CMK (cell line): ENCODE data around the gene MRPL40.

Source experiments
- DNase-seq: peaks from one replicate; pipeline ENCODE4 v3.0.0-alpha.2; 2010; ENCODE audit warnings: low read depth

MRPL40 gene

DNA sequence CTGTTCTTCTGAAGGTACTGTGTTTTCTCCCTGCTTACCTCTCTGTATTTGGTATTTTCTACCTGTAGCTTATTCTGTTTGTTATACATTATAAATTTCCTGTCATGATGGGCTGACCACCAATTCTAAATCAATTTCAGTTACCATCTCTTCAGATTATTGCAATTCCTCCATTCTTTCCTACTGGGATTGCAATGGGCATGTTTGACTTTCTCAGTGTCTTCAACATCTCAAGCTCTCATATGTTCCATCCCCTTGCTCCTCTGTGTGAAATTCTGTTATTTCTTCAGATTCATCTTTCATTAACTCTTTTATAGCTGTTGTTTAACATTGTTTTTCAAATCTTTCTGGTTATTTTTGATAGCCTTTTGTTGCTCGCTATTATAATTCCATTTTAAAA lies 30.7 kb downstream of the MRPL40 start:
- no peak for DNase-seq

DNA sequence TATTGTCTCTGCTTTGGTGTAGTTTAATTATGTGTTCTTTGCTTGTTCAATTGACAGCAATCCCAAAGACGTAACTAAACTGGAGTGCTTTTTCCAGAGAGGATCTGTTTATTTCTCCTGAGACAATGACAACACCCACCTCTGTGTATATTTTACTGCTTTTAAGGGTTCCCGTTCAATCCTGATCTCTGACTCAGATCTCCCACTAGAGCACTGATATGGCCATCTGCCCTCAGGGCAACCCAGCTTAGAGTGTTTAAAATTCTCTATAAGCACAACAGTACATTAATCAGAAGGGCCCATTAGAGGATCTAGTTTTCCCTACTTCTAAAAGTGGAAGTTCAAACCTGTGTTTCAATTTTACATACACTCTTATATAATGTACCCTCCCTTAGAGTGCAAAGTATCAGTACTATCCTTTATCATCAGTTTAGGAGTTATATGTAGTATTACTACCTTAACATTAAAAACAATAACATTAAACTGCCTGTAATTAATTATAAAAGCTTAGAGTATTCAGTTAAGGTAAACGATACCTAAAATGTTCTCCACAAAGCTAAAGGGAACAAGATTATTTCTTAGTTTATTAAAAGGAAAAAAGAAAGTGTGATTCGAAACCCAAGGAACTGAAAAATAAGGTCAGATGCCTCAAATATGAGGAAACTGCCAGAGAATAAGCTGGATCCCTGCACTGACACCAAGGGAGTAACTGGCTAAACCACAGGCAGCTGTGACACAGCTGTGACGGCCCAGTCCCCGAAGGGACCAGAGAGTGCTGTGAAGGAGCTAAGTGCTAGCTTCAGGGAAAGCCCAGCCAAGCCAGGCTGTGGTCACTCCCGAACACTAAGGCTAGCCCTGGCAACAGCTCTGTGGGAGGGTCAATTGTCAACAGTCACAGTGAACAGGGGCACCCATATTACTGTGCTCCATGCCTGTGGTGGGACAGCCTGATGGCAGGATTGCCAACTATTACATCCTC lies 31.4 kb downstream of the MRPL40 start:
- DNase-seq: no peak

DNA sequence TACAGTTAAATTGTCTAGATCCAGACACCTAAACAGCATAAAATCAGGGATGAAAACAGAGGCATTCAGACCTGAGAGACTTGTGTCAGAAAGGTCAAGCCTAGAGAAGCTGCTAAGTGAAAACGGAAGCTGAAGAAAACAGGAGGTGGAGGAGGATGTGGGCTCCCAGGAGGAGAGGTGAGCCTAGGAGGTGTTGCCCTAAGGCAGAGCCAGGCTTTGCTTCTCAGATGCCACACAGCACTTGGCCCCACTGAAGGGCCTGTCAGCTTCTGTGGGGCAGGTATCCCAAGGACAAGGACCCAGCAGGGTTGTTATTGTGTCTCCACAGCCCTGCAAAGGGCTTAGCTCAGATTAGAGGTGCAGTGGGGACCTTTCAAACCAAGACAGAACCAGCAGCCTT lies 32.2 kb downstream of the MRPL40 start:
- no peak for DNase-seq

DNA sequence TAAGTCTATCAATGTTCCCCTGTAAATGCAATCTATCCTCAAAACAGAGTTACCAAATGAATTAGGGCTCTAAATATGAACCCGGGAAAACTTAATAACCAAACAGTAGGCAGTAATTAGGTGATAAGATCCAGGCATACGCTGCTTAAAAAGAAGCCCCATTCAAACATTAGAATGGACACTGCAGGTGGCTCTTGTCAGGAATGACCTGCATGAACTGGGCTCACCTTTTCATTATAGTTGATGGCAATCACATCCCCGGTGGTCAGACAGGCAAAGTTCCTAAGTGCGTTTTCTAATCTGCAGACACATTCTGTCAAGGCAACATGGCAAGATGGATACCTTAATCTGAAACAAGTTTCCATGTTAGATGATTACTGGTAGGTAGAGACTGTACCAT lies 32.6 kb downstream of the MRPL40 start:
- no peak for DNase-seq

DNA sequence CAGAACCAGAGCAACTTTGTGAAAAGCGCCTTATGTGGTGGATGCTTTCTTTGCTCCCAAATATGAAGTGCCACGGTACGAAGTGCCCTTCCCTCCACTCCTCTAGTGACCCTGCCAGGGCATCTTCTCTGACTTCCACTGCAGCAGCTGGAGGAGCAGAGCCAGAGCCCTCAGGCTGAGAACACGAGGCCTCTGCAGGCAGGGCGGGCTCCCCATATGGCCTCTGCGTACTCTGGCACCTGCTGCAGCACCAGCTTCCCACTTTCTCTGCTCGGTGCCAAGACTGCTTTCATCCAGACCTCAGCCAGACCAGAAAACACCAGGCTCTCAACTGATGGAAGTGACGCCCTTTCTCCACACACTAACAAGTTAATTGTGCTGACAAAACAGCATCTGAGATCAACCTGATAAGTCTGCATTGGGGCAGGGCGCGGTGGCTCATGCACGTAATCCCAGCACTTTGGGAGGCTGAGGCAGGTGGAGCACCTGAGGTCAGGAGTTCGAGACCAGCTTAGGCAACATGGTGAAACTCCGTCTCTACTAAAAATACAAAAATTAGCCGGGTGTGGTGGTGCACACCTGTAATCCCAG lies 33.9 kb downstream of the MRPL40 start:
- no peak for DNase-seq

DNA sequence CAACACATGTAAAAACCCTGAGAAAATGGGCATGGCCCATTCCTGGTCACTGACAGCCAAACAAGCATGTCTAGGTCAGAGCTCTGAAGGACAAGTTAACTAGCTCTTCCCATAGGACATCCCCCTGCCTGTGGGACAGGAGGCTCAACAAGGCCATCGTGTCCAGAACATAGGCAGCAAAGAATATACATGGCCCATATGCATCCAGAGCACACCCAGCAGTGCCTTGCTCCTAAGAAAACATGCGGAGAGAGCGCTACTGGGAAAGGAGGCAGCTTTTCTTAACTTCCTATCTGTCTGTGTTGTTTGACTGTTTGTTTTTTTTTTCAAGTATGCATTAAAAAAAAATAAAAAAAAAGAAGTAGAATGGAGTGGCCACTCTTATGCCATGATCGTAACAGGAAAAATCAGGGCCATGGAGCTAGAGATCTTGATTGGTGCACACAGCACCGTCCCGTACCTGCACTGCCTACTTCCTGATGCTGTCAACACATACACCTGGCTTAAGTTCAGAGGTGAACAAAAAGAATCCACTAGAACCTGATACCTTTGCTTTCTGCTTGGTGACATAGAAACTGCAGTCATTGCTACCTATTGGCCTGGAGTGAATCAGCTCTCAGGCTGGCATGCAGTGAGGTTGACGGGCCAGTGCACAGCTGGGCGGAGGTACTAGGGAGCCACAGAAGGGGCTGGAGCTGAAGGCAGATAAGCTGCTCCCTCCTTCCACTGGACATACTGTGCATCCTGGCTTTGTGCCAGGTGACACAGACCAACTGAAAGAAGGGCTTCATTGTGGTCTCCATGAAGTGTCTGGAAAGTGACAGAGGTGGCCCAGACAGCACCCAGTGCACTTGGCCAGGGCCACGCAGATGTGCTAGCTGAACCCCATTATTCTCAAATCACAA lies 34.8 kb downstream of the MRPL40 start:
- DNase-seq: no peak

DNA sequence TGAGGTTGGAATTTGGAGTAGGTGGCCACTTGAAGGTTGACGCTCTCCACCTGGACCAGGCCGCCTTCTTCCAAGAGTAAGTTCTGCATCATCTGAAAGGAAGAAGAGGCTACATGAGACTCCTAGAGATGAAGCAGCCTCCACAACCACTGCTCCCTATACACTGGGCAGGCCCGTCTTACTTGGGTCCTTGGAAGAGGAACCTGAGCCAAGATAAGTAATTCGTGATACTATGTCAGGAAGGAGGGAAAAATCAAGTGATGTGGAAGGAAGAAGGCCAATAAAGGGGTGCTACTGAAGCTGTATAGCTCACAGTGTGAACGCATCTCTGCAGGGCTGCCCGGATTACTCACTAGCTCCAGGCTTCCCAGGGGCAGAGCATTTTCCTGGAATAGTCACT lies 35.6 kb downstream of the MRPL40 start:
- DNase-seq: no peak

DNA sequence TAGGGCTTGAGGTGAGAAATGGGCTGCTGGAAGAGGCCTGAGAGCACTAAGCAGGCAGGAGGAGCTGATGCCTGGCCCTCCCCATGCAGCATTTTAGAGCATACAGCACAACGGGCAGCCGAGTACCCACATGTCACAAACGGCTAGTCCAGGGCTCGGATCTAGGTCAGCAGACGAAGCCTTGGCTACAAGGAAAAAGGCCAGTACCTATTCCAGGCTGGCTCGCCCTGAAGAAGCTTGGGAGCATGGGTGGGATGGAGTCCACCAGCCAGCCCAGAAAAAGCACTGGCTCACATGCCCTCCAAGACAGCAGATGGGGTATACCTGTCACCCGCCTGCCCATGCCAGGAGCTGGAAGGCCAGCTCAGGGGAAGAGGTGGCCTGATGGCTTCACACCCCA lies 37.1 kb downstream of the MRPL40 start:
- DNase-seq: no peak

DNA sequence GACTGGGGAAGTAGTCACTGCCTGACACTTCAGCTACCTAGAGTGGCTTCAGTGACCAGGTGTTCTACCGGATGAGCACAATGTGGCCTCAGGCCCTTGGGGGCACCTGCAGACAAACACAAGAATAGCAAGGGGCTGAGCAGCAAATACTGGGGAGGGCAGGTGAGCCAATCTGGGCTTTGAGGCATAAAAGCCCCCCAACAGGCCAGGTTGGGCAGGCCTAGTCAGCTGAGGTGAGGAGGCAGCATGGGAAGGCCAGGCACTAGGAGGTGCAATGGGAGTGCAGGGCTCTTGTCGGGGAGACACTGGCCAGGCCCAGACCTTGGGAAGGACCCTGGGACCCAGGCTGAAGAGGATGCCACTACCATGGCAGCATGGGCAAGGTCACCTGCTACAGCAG lies 37.7 kb downstream of the MRPL40 start:
- no peak for DNase-seq

DNA sequence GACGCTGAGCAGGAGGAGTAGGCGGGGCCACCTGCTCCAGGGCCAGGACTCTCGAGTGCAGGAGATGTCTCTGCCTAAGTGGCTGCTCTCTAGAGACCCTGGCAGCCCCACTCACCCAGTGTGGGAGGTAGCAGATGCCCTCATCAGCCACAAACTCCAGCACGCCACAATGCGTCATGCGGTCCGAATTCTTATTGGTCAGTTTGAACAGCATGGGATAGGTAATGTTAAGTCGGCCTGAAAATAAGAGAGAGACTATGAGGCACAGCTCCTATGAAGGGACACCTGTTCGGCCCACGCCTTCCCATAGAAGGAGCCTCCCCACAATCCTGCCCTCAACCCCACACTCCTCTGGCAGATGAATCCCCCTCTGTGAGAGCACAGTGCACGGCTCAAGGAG lies 39.2 kb downstream of the MRPL40 start:
- DNase-seq: no peak

DNA sequence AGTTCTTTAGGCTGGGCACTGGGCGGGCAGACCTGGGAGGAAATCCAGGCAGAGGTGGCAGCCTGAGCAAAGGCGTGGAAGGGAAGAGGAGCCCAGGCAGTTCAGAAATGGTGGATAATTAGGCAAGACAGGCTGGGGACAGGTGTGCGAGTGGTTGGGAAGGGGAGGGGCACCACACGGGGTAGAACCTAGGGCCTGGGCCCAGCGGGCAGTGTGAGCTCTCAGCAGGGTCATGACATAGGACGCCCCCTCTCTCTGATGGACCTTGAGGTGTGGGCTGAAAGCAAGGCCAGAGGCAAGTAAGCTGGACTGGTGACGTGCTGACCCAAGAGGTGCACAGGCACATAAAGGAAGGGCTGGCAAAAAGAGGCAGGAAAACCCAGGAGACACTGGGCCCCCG lies 39.9 kb downstream of the MRPL40 start:
- DNase-seq: no peak

DNA sequence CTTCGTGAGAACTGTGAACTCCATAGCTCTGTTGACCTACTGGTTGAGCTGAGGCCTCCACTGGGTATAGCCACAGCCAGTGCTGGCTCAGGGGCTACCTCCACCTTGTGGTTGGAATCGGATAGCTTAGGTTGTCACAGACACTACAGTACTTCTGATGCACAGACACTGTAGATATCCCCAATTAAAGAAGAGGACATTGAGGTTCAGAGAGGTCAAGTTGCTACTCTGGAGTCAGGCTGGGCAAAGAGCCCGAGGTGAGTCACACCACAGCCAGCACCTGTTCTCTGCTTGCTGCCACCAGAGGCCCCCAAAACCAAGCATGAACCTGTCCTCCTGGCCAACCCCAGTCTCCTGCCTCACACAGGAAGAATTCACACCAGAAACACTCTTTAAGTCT lies 41.2 kb downstream of the MRPL40 start:
- no peak for DNase-seq

DNA sequence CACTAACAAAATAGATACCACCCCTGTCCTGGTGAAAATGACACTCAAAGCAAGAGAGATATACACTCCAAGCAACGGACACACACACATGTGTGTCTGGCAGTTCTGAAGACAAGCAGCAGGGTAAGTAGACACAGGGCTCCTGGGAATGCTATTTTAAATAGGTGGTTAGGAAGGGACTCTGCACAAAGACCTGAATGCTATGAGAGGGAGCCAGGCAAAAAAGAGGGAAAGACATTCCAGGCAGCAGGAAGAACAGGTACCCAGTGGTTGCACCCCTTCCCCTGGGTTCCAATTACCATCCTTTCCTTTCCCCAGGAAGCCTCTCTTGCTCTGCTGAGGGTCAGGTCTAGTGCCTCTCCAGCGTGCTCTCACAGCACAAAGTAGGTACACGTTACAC lies 43.7 kb downstream of the MRPL40 start:
- DNase-seq: no peak

DNA sequence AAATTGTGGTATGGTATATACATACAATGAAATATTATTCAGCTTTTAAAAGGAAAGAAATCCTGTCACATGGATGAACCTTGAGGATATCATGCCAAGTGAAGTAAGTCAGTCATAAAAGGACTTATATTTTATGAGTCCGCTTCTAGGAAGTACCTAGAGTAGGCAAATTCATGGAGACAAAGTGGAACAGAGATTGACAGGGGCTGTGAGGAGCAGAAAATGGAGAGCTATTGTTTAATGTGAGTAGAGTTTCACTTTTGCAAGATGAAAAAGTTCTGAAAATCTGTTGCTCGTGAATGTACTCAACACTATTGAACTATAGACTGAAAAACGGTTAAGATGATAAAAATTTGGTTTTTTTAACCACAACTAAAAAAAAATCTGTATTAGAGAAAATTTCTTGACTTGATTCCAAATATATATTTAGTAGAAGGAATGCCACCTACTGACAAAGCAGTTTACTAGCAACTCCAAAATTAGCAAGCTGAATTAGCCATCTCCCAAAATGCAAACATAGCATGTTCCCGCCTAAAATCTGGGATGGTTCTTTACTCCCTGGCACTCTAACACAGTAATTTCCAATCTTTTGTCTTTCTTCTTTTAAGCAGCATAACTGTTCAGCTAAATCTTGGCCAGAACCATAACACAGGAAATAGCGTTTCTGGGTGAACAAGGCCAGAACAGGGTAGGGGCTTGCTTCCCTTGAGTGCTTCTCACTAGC lies 45.1 kb downstream of the MRPL40 start:
- no peak for DNase-seq

DNA sequence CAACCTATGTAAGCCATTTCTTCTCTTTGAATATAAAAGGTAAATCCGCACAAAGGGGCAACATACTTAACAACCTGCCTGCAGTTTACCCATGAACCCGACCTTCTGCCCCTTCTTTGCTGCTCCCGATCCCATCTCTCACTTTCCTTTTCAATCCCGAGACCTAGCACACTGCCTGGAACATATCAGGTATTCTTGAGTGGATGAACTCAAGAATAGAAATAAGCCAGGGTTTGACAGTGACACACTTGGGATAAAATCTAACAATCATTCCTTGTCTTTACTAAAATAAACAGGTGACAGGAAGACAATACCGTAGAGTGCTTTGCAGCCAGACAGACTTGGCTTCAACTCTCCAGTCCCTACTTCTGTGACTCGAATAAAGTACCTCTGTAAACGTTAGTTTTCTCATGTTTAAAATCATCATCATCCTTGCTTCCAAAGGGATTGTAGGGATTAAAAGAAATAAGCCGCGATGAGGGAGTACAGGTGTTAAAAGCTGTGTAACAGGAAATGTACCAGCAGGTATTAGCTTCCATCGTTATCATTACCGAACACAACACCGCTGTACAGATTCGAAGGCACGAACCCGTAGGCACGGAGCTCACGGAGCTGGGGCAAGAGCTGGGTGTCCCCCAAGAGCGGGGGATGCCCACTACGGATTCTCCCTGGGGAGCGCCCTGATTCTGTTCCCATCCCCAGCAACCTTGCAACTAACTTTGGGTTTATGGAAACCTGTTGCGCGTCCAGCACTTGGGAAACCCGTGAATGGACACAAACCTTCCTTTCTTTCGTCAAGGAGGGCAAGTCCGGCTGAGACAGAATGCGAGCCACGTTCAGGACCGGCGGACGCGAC lies 45.9 kb downstream of the MRPL40 start:
- no peak for DNase-seq

DNA sequence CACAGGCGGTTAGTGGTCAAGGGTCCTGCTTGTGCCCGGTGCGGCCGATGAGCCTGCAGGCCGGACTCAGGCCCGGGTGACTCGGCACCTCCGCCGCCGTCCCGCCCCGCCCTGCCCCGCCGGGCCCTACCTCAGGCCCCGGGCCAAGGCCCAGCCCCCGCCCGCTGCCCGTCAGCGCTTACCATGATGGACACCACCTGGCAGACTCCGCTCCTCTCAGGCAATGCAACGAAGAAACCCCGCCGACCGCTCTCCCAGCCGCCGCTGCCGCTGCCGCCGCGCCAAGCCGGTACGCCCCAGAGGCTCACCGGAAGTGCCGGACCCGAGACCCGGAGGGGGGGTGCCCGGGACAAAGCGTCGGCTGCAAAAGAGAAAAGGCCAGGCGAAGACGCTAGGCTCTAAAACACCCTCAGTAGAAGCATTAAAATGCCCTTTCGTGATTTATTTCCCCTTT lies 46.6 kb downstream of the MRPL40 start, which contains the start of gene UFD1:
TSS of gene UFD1 (minus strand) at position 293 of the 454 bp plus-strand sequence. CDS start at position 185, 108 bp downstream.
- peak; percentile 51 for DNase-seq

DNA sequence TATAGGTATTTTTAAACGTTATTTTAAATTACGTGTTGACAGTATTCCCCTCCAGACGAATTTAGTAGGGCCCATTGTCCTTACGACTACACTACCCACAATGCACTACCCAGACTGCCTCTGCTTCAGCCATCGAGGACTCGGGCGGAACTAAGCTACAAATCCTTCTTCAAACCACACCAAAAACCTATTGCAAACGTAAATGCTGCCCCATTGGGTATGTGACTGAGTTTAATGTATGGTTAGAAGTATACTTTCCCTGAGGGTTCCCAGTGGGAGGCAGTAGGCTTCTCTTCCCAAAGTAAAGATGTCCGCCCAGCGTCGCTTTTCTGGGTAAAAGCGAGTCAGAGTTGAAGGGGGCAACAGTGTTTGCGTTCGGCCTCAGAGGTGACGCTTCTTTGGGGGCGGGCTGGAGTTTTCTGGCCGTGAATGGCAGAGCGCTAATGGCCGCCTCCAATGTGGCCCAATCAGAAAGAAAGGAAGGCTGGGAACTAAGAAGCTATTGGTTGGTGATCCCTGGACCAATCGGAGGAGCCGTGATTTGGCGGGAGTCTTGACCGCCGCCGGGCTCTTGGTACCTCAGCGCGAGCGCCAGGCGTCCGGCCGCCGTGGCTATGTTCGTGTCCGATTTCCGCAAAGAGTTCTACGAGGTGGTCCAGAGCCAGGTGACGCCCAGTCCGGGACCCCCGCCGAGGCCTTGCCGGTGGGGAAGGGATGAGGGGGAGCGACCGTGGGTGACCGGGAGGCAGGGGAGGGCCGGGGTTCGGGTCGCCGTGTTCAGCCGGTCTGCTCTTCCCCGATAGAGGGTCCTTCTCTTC lies 47.2 kb downstream of the MRPL40 start, which contains the start of gene CDC45:
TSS of gene CDC45 (plus strand) at position 566 of the 818 bp plus-strand sequence. CDS start at position 615, 49 bp downstream.
- peak; percentile 87 for DNase-seq

DNA sequence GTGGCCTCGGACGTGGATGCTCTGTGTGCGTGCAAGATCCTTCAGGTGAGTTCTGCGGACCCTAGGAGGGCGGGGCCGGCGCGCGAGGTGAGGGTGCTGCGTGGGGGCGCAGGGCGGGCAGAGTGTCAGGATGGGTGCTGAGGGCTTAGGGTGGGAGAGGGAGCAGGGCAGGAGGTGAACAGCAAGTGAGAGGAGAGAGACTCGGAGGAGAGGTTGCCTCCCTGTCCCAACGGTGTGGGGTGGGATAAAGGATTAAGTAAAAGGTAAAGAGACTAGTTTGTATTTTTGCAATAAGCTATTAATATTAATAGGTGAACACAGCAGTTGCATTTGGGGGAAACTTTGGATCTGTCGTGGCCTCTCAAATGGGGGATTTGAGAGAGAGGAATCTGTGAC lies 47.8 kb downstream of the MRPL40 start:
- DNase-seq: no peak

DNA sequence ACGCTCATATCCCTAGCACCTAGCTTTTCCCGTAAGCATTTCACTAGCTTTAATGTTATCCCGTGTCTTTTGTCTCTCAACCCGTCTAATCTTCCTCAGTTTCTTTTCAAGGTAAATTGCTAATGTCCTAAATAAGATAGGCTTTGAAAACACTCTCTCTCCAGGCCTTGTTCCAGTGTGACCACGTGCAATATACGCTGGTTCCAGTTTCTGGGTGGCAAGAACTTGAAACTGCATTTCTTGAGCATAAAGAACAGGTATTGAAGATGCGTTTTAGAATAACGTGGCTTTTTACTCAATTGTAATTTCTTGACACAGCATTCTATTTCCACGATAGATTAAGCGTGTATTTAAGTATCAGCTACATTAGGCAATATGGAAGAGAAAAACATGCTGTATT lies 48.4 kb downstream of the MRPL40 start:
- no peak for DNase-seq

DNA sequence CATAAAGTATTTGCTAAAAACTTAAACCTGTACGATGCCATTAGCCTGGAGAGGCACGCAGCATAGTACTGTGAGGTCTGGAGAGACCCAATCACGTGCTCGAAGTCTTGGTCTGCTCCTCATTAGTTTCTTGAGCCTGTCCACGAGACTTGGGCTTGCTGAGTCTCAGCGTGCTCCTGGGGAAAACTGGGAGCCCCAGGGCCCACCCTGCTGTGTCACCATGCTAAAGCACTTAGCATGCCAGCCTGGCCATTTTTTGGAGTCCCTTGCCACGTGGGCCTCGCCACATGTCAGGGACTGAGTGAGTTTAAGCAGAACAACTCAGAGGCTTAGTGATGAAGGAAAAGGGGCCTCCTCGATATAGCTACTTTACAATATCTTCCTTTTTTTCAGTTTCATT lies 50.0 kb downstream of the MRPL40 start:
- DNase-seq: no peak
